ENCODE measurements around the gene LRRC74A.
"Not testable (repeated sequence)": the region's sequence is repeated elsewhere in the genome, so short reads cannot be mapped to it uniquely, and the experiment has no call there.

Gene LRRC74A

DNA sequence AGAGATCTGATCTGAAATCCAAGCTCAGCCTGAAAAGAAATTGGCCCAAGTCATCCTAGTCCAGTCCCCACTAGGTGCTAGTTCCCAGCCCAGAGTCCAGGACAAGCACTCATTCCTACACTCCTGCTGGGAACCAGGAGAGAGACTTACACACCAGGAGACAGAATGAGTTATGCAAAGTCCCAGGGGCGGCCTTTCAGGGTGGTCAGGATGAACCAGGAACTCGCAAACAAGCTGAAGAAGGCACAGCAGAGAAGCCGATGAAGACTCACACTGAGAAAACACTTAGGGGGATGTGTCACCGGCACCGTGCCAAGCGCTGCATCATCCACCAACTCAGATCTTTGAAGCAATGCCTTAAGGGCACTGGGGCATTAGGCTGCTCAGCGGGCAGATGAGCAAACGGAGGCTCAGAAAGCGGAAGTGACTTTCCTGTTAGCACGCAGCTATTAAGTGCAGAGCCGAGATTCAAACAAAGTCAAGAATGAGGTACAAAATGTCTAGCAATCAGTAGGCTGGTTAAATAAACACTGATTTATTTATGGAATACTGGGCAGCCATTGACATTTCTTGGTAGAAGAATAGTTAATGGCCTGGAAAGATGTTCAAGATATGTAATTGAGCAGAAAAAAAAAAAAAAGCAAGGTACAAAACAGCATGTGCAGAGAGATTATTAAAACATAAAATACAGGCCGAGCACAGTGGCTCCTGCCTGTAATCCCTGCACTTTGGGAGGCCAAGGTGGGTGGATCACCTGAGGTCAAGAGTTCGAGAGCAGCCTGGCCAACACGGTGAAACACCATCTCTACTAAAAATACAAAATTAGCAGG, 78.7 kb downstream of the LRRC74A start:
- TF ChIP-seq ZNF274 (IDR thresholded peaks at IDR 0.05; ENCODE audit: low read depth, low read length): no peak
- no peak overlapping the region for H3K4me3 ChIP-seq (ENCODE audit: low read length)

DNA sequence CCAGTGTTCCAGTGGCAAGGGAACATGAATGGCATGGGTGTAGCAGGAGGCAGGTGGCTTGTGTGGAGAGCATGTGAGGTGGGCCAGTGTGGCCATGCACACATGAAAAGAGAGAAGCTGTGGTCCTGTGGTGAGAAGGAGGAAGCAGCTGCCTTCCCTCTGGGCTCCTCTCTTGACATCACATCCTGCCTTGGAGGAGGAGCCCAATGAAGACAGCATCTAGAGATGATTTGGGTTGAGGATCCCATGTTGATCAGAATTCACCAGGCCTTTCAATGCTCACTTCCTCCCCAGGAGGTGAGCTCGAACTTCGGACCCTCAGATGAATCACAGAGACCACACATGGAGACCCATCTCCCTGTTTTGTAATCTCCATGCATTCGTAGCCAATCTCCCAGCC, 82.6 kb downstream of the LRRC74A start:
- no peak overlapping the region for H3K4me3 ChIP-seq (ENCODE audit: low read length)
- no peak for TF ChIP-seq ZNF274 (IDR thresholded peaks at IDR 0.05; ENCODE audit: low read depth, low read length)

DNA sequence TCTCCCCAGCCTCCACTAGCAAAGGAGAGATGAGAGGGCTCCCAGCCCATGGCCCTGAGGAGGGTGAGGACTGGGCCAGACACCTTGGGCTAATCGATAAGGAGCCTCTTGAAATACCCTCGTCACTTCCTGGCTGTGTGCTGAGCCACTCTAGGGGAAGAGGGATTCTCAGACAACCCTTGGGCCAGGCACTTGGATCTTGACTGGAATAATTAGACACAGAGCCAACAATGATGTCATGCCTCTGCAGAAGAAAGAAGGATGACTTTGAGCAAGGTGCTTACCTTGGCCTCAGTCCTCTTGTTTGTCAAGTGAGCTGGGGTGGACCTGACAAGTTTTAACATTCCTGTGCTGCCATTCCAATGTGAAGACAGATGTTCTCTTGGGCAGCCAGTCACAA, 83.1 kb downstream of the LRRC74A start:
- no peak for TF ChIP-seq ZNF274 (IDR thresholded peaks at IDR 0.05; ENCODE audit: low read depth, low read length)
- H3K4me3 ChIP-seq (ENCODE audit: low read length): no peak overlapping the region

DNA sequence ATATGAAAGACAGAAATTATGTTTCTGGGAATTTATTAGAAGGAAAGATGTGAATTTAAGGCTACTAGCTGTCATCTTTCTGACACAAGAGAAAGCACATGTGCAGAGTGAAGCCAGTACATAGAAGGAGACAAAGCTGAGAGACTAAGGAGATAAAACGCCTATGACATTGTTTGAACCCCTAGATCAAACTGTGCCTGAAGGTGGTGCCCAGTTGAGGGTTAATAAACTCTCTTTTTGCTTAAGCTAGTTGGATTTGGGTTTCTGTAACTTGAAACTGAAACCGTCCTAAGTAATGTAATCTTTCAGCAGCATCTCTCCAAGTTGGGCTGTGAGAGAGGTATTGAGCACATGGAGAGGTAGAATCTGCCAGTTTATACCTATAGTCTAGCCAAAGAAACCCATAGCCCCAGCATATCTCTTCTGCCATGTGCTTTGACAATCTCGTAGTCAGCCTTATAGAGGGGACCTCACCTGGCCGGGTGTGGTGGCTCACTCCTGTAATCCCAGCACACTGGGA, 84.2 kb downstream of the LRRC74A start:
- no peak overlapping the region for H3K4me3 ChIP-seq (ENCODE audit: low read length)
- TF ChIP-seq ZNF274 (IDR thresholded peaks at IDR 0.05; ENCODE audit: low read depth, low read length): no peak

DNA sequence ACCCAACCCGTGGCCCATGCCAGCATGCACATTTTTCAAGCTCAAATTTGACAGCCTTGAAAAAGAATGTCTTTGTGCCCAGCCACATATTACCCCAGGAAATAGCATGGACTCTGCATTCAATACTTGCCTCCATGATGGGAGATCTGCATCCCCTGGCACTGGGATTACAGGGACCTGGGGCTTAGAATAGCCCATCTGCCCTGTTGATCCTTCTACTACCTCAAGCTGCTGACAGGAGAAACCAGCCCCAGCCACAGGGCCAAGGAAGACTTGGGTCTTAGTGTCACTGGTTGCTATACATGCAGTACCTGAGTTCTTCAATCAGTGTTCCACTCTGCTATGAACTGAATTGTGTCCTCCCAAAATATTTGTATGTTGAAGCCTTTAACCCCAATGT, 85.3 kb downstream of the LRRC74A start:
- no peak overlapping the region for H3K4me3 ChIP-seq (ENCODE audit: low read length)
- TF ChIP-seq ZNF274 (IDR thresholded peaks at IDR 0.05; ENCODE audit: low read depth, low read length): no peak

DNA sequence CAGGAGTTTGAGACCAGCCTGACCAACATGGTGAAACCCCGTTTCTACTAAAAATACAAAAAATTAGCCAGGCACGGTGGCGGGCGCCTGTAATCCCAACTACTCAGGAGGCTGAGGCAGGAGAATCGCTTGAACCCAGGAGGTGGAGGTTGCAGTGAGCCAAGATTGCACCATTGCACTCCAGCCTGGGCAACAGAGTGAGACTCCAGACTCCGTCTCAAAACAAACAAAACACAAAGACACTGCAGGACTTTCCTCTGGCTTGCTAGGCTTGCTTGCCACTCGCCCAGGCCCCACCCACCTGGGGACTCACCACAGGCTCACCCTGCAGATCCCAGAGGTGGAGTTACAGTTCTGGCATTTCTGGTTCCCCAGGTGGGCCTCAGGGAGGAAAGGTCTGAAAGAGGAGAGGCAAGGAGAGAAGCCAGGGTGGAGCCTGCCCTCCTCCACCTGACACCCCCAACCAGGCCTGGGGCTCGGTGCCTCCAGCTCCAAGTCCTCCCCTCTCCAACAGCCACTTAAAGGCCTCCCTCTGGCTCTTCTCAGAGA, 88.4 kb downstream of the LRRC74A start:
- not testable (repeated sequence) for H3K4me3 ChIP-seq (ENCODE audit: low read length)

DNA sequence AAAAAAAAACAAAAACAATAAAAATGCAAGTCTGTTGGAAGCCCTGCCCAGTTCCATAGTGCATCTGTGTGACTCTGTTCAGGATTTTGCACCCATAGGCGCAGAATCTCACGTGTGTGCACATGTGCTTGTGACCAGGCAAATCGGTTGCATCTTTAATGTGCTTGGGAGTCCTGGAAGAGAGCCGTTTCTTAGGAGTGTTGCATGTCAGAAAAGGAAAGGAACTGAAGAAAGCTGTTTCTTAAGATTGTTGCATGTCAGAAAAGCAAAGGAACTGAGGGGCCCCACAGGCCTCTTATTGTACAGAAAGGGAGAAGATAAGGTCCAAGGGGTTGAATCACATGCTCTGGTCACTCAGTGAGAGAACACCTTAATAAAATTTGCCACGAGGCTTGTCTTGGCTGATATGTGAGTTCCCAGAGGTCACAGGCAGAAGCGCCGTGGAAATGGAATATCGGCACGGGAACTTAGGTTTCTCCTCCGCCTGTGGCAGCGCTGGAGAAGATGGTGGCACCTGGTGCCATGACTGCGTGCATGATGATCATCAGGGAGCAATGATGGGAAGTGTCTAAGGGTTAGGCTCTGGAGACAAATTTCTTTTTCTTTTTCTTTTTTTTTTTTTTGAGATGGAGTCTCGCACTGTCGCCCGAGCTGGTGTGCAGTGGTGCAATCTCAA, 90.0 kb downstream of the LRRC74A start:
- no peak overlapping the region for H3K4me3 ChIP-seq (ENCODE audit: low read length)
- TF ChIP-seq ZNF274 (IDR thresholded peaks at IDR 0.05; ENCODE audit: low read depth, low read length): no peak

DNA sequence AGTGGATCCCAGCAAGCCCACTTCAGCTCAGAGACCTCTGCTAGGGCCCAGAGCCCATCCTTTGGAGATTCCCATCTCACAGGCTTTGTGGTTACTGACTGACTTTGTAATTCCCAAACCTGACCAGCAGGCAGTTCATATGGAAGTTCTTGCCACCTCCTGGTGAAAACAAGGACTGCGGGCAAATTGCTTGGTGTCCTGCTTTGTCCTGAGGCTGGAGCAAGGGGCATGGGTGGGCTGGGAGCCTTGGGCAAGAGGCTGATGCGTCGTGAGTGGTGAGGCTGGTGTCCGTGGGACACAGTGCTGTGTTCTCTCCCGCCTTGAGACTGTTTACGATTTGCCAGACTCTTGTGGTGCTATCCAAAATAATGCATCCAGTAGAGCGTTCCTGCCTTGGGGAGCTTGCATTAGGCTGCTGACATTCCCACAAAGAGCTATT, 91.0 kb downstream of the LRRC74A start:
- no peak overlapping the region for H3K4me3 ChIP-seq (ENCODE audit: low read length)
- TF ChIP-seq ZNF274 (IDR thresholded peaks at IDR 0.05; ENCODE audit: low read depth, low read length): no peak

DNA sequence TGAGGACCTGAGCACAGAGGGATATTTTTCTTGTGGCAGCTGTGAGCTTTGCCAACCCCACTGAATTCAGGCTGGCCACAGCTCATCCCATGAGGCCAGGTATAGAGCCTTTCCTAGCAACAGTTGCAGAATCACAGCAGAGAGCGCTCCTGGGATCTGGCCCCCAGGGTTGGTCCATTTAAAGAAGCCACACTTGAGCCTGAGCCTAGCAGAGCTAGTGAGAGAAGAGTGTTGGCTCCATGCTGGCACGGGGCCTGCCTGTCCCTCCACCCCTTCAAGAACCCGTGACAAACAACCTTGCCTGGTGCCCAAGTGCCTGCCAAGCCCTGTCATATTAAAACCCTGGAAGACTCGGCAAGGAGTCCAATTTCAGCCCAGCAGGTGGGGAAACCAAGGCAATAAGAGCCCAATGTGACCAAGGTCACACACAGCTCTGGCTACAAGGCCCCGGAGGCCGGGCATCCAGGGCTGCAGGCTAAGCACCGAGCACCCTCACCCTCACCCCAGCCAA, 91.6 kb downstream of the LRRC74A start:
- no peak for TF ChIP-seq ZNF274 (IDR thresholded peaks at IDR 0.05; ENCODE audit: low read depth, low read length)
- no peak overlapping the region for H3K4me3 ChIP-seq (ENCODE audit: low read length)

DNA sequence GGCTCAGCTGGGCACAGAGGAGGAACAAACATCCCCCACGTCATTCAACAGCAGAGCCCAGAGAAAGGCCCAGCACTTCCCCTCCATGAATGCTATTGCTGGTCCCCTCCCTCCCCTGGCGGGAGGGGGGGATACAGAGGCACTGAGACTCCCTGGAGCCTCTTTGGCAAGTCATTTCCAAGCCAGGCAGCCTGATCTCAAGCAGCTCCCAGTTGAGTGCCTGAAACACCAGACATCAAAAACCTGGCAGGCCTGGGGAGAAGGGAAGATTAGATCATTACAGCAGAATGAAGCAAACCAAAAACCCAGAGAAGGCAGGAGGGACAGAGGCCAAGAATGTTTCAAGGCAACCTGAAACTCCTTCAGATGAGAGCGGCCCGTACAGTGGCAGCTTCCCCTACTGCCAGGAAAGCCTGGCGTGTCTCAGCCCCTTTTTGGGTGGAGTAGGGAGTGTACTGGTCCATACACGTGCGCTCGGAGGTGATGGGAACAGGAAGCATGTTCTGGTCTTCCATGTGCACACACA, 92.1 kb downstream of the LRRC74A start:
- no peak for TF ChIP-seq ZNF274 (IDR thresholded peaks at IDR 0.05; ENCODE audit: low read depth, low read length)
- H3K4me3 ChIP-seq (ENCODE audit: low read length): no peak overlapping the region

DNA sequence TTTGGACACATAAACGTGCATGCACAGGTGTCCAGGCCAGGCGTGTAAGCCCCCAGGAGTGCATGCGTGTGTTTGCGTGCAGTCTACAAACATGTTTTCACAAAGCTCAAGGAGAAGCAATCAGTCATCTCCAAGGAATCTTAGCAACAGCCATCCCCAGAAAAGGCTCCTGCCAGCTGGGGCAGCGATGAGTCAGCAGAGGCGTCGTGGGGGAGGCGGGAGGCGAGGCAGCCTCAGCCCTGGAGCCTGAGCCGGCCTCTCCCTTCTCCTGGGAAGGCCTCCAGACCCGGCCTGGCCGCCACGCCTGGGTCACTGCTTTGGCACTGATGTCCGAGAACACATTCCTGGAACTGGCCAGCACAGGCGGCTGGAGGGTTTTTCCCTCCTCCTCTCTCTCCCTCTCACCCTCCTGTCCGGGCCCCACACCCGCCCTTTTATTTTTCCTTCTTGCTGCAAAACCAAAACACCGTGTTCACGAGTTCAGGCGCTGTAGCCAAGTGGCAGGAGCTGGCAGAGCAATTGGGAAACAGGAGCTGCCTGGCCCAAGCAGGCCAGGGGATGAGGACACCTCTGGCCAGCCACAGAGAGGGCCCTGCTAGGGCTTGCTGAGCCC, 92.7 kb downstream of the LRRC74A start:
- no peak overlapping the region for H3K4me3 ChIP-seq (ENCODE audit: low read length)
- no peak for TF ChIP-seq ZNF274 (IDR thresholded peaks at IDR 0.05; ENCODE audit: low read depth, low read length)

Data from GM08714 (cell line).